Measurements from ENCODE around the gene TP53I11.

TP53I11 gene

GRCh38 chr11:44887636-44888035, 63.0 kb downstream of the TP53I11 start:
- Mint-ChIP-seq H3K27me3 (peaks cover 4% of the 10 kb centered on the region), H3K9me3 (no peaks in the 10 kb centered on the region), H3K4me1 (ENCODE audit: low read depth) (no peaks in the 10 kb centered on the region), H3K27ac (no peak overlapping the region), H3K36me3 (ENCODE audit: low read depth) (no peaks in the 10 kb centered on the region), H3K4me3 (no peak overlapping the region)

GRCh38 chr11:44886790-44887140, 63.9 kb downstream of the TP53I11 start:
- H3K4me1 Mint-ChIP-seq (ENCODE audit: low read depth), result no peaks in the 10 kb centered on the region
- H3K4me3 Mint-ChIP-seq, result no peak overlapping the region
- H3K36me3 Mint-ChIP-seq (ENCODE audit: low read depth), result no peaks in the 10 kb centered on the region
- no peak overlapping the region for H3K27ac Mint-ChIP-seq
- no peaks in the 10 kb centered on the region for H3K9me3 Mint-ChIP-seq
- H3K27me3 Mint-ChIP-seq, result peaks cover 4% of the 10 kb centered on the region

GRCh38 chr11:44885919-44886789, 64.5 kb downstream of the TP53I11 start:
- H3K9me3 Mint-ChIP-seq, result no peaks in the 10 kb centered on the region
- no peaks in the 10 kb centered on the region for H3K4me1 Mint-ChIP-seq (ENCODE audit: low read depth)
- no peaks in the 10 kb centered on the region for H3K36me3 Mint-ChIP-seq (ENCODE audit: low read depth)
- H3K4me3 Mint-ChIP-seq, result no peak overlapping the region
- no peak overlapping the region for H3K27ac Mint-ChIP-seq
- peaks cover 4% of the 10 kb centered on the region for H3K27me3 Mint-ChIP-seq

- Mint-ChIP-seq H3K27me3 (peaks cover 4% of the 10 kb centered on the region), H3K27ac (no peak overlapping the region)
Measured at GRCh38 chr11:44885065-44885810, 65.4 kb downstream of the TP53I11 start.

GRCh38 chr11:44884056-44884455, 66.6 kb downstream of the TP53I11 start:
- no peak overlapping the region for H3K4me3 Mint-ChIP-seq
- no peaks in the 10 kb centered on the region for H3K4me1 Mint-ChIP-seq (ENCODE audit: low read depth)
- H3K27ac Mint-ChIP-seq, result no peak overlapping the region
- no peaks in the 10 kb centered on the region for H3K9me3 Mint-ChIP-seq
- H3K27me3 Mint-ChIP-seq, result peaks cover 4% of the 10 kb centered on the region
- no peaks in the 10 kb centered on the region for H3K36me3 Mint-ChIP-seq (ENCODE audit: low read depth)

More at GRCh38 chr11:44885065-44885810, 65.4 kb downstream of the TP53I11 start:
- Mint-ChIP-seq H3K4me3 (no peak overlapping the region), H3K4me1 (ENCODE audit: low read depth) (no peaks in the 10 kb centered on the region), H3K36me3 (ENCODE audit: low read depth) (no peaks in the 10 kb centered on the region), H3K9me3 (no peaks in the 10 kb centered on the region)

- Mint-ChIP-seq H3K36me3 (ENCODE audit: low read depth) (no peaks in the 10 kb centered on the region), H3K27me3 (peaks cover 4% of the 10 kb centered on the region), H3K4me1 (ENCODE audit: low read depth) (no peaks in the 10 kb centered on the region), H3K9me3 (no peaks in the 10 kb centered on the region), H3K27ac (no peak overlapping the region), H3K4me3 (no peak overlapping the region)
Measured at GRCh38 chr11:44883277-44883676, 67.4 kb downstream of the TP53I11 start.
